HG03558 (cell line): ENCODE results near the gene BTF3.
"Not testable (repeated sequence)": the region's sequence is repeated elsewhere in the genome, so short reads cannot be mapped to it uniquely, and the experiment has no call there.

Experiments used
- ATAC-seq: cut with Tn5 transposase; IDR thresholded peaks from one replicate; pipeline ENCODE4 v1.9.1; 2021; ENCODE audit warnings: moderate number of reproducible peaks; ENCODE audit not compliant: unreplicated experiment; ENCODE audit errors: extremely low read depth

BTF3 gene

GRCh38 chr5:73498057-73498992, at the start of gene BTF3:
BTF3 (plus strand) TSS chr5:73498442; CDS start chr5:73498668, 226 bp downstream.
- peak; percentile 79 for ATAC-seq

GRCh38 chr5:73448463-73449136, 49.6 kb upstream of the BTF3 start, which contains the start of gene FOXD1:
FOXD1 (minus strand) TSS chr5:73448777; CDS start chr5:73448362, 415 bp downstream.
- ATAC-seq, result no peak

- no peak for ATAC-seq
Measured at GRCh38 chr5:73450137-73450536, 48.1 kb upstream of the BTF3 start.

- no peak for ATAC-seq
Measured at GRCh38 chr5:73450672-73451223, 47.5 kb upstream of the BTF3 start.

- no peak for ATAC-seq
Measured at GRCh38 chr5:73451224-73452130, 46.8 kb upstream of the BTF3 start.

GRCh38 chr5:73452215-73452614, 46.0 kb upstream of the BTF3 start:
- no peak for ATAC-seq

- ATAC-seq, result no peak
Measured at GRCh38 chr5:73454379-73455036, 43.7 kb upstream of the BTF3 start.

- ATAC-seq, result not testable (repeated sequence)
Measured at GRCh38 chr5:73456462-73456861, 41.8 kb upstream of the BTF3 start.

GRCh38 chr5:73459366-73459765, 38.9 kb upstream of the BTF3 start:
- no peak for ATAC-seq

- ATAC-seq, result no peak
Measured at GRCh38 chr5:73460133-73460532, 38.1 kb upstream of the BTF3 start.

- ATAC-seq, result no peak
Measured at GRCh38 chr5:73464016-73464745, 34.1 kb upstream of the BTF3 start.

GRCh38 chr5:73468638-73469037, 29.6 kb upstream of the BTF3 start:
- not testable (repeated sequence) for ATAC-seq

GRCh38 chr5:73469878-73470277, 28.4 kb upstream of the BTF3 start:
- no peak for ATAC-seq

- ATAC-seq, result no peak
Measured at GRCh38 chr5:73471654-73472053, 26.6 kb upstream of the BTF3 start.

GRCh38 chr5:73472116-73472515, 26.1 kb upstream of the BTF3 start:
- no peak for ATAC-seq

- no peak for ATAC-seq
Measured at GRCh38 chr5:73480500-73480899, 17.7 kb upstream of the BTF3 start.

- ATAC-seq, result no peak
Measured at GRCh38 chr5:73482383-73483136, 15.7 kb upstream of the BTF3 start.

GRCh38 chr5:73483676-73484075, 14.6 kb upstream of the BTF3 start:
- no peak for ATAC-seq
